Mammary epithelial cell (primary cell): ENCODE results near the gene RXRA.

Experiments
- EZH2 ChIP-seq: IDR thresholded peaks from 2 replicates; pipeline ENCODE4 v1.6.1; 2012; ENCODE audit warnings: low read length, inconsistent platforms, borderline replicate concordance
- TF ChIP-seq, protein P1 (sequence below), 2 donors: IDR thresholded peaks in 1 of 2; conservative IDR thresholded peaks in 1 of 2; 2 replicates each; pipeline ENCODE4 v1.5.1; 2011 to 2012; ENCODE audit warnings: inconsistent platforms in 2 of 2, low read length in 2 of 2, mild to moderate bottlenecking in 2 of 2, control low read depth in 1 of 2, low read depth in 1 of 2; ENCODE audit not compliant: insufficient read depth in 1 of 2; ENCODE audit errors: extremely low read depth in 1 of 2

DNA sequence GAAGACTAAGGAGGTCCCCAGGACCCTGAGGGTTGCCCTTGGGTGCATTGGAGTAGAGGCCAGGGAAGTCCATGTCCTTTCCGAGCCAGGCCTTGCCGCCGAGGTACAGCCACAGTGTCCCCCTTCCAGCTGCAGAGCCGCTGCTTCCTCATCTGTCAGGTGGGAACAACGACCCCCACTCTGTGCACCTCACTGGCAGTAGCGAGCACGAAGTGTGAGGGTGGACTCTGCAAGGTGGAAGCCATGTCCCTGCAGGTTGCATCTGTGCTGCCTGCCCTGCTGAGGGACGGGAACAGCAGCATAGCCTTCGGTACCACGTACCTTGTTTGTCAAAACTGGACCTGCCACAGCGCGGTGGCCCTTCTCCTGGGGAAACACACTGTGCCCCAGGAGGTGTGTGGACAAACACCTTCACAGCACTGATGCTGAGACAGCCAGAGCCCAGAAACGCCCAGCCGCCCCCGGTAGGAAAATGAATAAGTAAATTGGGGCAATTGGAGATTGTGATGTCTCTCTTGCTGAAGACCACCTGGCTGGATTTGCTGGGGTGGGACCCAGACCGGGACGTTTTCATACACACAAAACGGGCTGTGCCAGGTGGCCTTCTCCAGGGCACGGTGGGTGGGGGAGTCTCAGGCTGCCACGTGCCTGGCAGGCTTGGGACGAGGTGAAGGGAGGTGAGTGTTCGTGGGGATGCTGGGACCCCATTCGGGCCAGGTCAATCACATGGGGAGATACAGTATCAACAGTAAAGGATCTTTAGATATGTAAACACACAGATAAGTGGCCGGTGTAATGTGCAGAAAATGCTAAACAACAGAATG is 157.3 kb downstream of the RXRA start:
- TF ChIP-seq, protein P1, sequence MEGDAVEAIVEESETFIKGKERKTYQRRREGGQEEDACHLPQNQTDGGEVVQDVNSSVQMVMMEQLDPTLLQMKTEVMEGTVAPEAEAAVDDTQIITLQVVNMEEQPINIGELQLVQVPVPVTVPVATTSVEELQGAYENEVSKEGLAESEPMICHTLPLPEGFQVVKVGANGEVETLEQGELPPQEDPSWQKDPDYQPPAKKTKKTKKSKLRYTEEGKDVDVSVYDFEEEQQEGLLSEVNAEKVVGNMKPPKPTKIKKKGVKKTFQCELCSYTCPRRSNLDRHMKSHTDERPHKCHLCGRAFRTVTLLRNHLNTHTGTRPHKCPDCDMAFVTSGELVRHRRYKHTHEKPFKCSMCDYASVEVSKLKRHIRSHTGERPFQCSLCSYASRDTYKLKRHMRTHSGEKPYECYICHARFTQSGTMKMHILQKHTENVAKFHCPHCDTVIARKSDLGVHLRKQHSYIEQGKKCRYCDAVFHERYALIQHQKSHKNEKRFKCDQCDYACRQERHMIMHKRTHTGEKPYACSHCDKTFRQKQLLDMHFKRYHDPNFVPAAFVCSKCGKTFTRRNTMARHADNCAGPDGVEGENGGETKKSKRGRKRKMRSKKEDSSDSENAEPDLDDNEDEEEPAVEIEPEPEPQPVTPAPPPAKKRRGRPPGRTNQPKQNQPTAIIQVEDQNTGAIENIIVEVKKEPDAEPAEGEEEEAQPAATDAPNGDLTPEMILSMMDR (conservative IDR thresholded peaks at IDR 0.05 in 1 of 2, IDR thresholded peaks at IDR 0.05 in 1 of 2; ENCODE audit: extremely low read depth in 1 of 2, insufficient read depth in 1 of 2, low read depth in 1 of 2, low read length in 2 of 2) = no peak
- no peak for TF ChIP-seq EZH2
